GM21723 (cell line): ENCODE results near the gene NDOR1.
A peak's percentile ranks its signal among the peaks of the same experiment; 100 is the strongest.

Experiments
- ATAC-seq: cut with Tn5 transposase; IDR thresholded peaks from one replicate; pipeline ENCODE4 v1.9.1; 2021; ENCODE audit warnings: mild to moderate bottlenecking, moderate library complexity; ENCODE audit not compliant: unreplicated experiment

NDOR1 gene

GRCh38 chr9:137205126-137206069 is at the start of gene NDOR1, which contains the start of gene TMEM203:
TSS of gene NDOR1 (plus strand) at chr9:137205700. CDS start at chr9:137205778, 78 bp downstream.
TSS of gene TMEM203 (minus strand) at chr9:137205648. CDS start at chr9:137205414, 234 bp downstream.
- peak; percentile 49 for ATAC-seq

GRCh38 chr9:137156567-137157375 is 48.7 kb upstream of the NDOR1 start:
- no peak for ATAC-seq

GRCh38 chr9:137157618-137158415 is 47.7 kb upstream of the NDOR1 start:
- ATAC-seq: no peak

GRCh38 chr9:137158625-137159024 is 46.9 kb upstream of the NDOR1 start:
- ATAC-seq: no peak

- no peak for ATAC-seq
These were observed 46.1 kb upstream of the NDOR1 start for GRCh38 chr9:137159105-137160053.

- no peak for ATAC-seq
These were observed 45.5 kb upstream of the NDOR1 start for GRCh38 chr9:137160054-137160425.

- ATAC-seq: no peak
These were observed 44.6 kb upstream of the NDOR1 start for GRCh38 chr9:137160716-137161557.

- ATAC-seq: no peak
These were observed 43.7 kb upstream of the NDOR1 start for GRCh38 chr9:137161558-137162486.

GRCh38 chr9:137162505-137163364 is 42.8 kb upstream of the NDOR1 start:
- no peak for ATAC-seq

- no peak for ATAC-seq
These were observed 42.2 kb upstream of the NDOR1 start for GRCh38 chr9:137163365-137163715.

GRCh38 chr9:137163805-137164204 is 41.7 kb upstream of the NDOR1 start:
- ATAC-seq: no peak

GRCh38 chr9:137164370-137165249 is 40.9 kb upstream of the NDOR1 start:
- ATAC-seq: no peak

GRCh38 chr9:137165250-137165836 is 40.2 kb upstream of the NDOR1 start:
- ATAC-seq: no peak

- ATAC-seq: no peak
These were observed 38.9 kb upstream of the NDOR1 start for GRCh38 chr9:137166380-137167229.
